HG02885 (cell line): ENCODE data around the gene FXYD1.
"Not testable (repeated sequence)": the region's sequence is repeated elsewhere in the genome, so short reads cannot be mapped to it uniquely, and the experiment has no call there.

Source experiments
- ATAC-seq: cut with Tn5 transposase; IDR thresholded peaks from one replicate; pipeline ENCODE4 v1.9.1; 2021; ENCODE audit warnings: mild to moderate bottlenecking; ENCODE audit not compliant: unreplicated experiment, poor library complexity

Gene FXYD1

DNA sequence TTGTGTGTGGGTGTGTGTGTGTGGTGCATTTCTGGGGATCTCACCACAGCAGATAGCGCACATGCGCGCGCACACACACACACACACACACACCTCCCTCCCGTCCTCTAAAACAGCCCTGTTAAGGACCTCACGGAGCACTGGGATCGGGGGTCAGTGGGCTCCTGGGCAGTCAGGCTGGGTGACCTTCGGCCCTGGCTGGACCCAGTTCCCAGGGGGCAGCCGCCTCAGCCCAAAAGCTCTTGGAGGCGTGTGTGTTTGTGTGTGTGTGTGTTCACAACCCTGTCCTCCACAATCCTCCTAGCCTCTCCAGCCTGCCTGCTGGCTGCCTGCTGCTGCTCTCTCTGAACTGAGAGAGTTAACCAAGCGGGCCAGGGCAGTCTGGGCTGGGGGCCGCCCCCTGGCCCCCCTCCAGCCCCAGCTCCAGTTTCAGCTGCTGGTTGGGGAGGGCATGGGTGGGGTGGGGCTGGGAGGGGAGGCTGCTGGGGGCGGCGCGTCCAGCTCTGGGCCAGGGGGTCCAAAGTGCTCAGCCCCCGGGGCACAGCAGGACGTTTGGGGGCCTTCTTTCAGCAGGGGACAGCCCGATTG, at the start of gene FXYD1:
Gene FXYD1, plus strand, starts transcription at position 520 of the 588 bp plus-strand sequence. CDS start 1,256 bp downstream, outside the sequence.
- no peak for ATAC-seq

DNA sequence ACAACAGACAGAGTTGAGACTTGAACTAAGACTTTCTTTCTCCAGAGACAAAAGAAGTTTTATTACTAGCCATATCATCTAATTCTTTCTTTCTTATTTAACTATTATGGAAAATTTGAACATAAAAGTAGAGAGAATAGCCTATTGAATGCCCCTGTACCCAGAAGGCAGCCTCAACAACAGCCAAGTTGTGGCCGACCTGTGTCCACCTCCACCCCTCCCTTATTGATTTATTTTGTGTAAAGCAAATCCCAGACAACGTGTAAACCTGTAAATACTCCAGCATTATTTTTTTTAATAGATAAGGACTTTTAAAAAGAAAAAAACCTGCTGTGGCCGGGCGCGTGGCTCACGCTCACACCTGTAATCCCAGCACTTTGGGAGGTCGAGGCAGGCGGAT, 49.1 kb upstream of the FXYD1 start:
- ATAC-seq, result no peak

DNA sequence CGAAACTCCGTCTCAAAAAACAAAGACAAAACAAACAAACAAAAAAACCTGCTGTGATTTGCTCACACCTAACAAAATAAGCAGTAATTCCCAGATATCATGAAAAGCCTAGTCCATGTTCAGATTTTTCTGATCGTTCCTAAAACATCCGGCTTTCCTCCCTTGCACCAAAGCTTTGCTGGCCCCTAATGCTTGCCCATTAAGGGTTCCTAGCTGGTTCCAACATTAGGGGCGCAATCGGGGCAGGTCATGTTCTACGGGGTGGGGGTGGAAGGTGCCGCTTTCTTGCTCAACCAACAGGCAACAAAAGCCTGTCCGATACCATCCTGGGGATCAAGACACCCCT, 48.5 kb upstream of the FXYD1 start:
- ATAC-seq, result no peak

DNA sequence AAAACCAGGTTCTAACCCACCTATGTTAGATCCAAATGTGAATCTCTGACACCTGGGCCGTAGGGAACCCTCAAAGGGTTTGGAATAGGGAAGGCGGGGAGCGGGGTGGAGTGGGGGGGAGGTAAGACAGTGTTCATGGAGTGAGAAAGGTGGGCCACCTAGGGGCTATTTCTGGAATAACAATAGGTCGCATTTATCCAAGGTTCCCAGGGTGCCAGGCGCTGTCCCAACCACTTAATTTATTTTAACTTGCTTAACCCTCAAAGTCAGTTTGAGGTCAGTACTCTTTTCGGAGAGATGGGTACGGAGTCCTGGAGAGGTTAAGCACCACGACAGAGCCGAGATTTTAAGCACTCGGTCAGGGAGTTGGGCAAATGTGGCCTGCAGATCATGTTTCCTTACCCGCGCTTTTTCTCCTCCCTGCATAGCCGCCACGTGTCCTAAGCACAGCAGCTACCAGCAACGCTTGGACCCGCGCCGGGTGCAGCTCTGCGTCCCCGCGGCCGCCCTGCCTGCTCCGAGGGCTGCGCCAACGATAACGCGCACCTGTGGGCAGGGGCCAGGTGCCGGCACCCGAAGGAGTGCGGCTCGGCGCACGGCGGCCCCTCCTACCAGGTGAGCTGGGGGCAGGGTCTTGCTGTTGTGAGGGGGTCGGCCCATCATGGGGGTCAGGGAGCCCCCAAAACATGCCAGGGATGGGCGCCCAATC, 48.0 kb upstream of the FXYD1 start:
- ATAC-seq, result no peak

DNA sequence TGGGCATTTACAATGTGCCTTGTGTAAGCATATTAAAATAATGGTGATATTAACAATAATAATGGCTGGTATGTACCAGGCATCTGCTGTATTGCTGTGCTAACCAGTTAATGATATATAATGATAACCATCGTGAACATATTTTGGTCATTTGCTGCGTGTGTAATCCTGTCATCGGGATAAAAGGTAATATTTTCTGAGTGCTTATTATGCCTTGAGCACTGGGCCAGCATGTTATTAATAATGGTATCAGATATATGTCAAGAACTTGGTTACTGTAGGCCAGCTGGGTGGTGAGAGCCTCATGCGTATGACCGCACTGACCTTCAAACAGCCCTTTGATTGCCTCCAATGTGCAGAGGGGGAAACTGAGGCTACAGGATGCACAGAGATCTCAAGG, 45.2 kb upstream of the FXYD1 start:
- ATAC-seq, result no peak

DNA sequence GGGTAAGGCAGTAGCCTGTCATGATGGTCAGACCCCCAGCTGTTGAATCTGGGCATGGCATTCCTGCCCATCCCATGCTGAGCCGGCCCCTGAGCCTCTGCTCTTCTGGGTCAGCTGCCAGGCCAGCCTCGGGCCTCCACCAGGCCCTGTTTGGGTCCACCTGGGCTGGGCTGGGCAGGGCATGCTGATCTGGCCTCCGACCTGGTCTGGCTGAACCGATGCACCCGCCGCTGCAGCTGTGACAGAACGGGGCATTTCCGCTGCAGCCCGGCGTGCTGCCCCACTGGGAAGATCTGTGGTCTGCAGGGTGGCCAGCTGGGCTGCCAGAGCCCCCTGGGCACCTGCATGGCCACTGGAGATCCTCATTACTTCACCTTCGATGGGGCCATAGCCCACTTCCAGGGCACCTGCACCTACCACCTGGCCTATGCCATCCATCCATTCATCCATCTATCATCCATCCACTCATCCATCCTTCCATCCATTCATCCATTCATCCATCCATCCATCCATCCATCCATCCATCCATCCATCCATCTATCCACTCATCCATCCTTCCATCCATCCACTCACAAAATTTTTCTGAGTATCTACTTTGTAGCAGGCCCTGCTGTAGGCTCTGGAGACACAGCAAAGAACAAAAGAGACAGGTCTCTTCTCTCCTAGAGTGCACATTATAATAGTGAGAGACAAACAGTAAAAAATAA, 44.5 kb upstream of the FXYD1 start:
- ATAC-seq, result no peak

DNA sequence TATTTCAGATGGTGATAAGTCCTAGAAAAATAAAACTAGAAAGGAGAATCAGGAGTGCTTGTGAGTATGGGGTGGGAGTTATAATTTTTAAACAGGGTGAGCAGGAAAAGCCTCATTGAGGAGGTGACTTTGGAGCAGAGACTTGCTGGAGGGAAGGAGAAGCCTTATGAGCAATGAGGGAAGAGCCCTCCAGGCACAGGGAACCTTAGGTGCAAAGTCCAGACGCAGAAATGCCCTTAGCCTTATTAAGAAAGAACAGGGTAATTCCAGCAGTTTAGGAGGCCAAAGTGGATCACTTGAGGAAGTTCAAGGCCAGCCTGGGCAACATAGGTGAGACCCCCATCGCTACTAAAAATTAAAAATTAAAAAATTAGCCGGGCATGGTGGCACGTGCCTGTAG, 44.0 kb upstream of the FXYD1 start:
- no peak for ATAC-seq

DNA sequence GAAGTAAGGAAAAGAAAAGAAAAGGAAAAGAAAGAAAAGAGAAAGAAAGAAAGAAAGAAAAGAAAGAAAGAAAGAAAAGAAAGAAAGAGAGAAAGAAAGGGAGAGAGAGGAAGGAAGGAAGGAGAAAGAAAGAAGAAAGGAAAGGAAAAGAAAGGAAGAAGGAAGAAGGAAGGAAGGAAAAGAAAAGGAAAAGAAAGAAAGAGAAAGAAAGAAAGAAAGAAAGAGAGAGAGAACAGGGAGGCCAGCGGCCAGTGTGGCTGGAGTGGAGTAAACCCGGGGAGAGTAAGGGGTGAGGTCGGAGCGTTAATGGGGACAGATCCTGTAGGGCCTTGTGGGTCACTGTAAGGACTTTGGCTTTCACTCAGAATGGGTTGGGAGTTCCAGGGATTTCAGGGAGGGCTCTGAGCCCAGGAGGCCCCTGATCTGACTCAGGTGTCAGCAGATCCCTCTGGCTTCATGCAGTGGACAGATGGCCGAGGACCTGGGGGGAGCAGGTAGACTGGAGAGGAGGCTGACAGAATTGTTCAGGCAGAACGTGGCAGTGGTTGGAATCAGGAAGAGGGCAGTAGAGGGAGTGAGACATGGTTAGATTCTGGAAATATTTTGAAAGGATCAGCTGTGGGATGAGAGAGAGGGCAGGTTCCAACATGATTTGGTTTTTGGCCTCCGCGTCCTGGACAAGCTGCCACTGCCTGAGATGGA, 42.8 kb upstream of the FXYD1 start:
- no peak for ATAC-seq

DNA sequence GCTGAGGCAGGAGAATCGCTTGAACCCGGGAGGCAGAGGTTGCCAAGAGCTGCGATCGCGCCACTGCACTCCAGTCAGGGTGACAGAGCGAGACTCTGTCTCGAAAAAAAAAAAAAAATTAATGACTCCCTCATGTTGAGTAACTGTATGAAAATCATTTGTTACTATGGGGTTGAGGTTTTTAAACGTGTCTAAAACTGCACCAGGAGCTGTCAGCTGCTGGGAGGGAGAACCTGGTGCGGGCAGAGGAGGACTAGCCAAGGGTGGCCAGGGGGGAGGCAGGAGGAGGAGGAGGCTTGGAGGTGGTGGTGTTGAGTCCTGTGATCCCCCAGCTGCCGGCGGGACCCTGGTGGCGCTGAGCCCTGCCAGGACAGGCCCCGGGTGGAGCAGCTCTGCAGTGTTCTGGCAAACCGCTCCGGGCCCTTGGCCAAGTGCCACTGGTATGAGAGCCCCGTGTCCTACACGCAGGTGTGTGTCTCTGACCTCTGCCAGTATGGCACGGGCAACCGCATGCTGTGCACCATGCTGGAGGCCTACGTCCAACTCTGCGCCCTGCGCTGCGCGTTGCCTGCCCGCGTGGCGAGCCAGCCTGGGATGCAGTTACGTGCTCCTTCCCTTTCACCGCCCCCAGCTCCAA, 40.1 kb upstream of the FXYD1 start:
- ATAC-seq, result no peak

DNA sequence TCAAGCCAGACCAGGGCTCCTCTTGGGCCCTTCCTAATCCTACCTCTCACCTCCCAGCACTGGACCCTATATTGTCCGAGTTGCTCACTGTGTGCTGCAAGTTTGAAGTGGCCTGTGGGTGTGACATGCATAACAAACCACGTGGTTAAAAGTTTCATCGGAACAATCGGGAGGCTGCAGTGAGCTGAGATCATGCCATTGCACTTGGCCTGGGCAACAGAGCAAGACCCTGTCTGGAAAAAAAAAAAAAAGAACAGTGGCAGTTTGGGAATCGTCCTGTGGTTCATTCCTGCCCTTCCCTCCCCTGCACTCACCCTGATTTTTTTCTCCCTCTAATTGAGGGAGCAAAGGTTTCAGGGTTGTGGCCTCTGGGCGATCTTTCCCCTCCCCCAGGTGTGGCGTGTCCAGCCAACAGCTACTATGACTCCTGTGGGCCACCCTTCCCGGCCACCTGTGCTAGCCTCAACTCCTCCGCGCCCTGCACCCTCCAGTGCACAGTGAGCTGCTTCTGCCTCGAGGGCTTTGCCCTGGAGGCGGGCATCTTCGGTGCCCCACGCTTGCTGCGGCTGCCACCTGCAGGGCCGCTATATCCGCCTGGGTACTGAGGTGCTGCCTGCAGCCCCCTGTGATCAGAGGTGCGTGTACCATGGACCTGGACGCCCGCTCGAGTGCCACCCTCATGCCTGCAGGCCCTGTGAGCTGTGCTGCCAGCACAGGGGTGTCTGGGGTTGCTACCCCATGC, 39.3 kb upstream of the FXYD1 start:
- ATAC-seq, result no peak

DNA sequence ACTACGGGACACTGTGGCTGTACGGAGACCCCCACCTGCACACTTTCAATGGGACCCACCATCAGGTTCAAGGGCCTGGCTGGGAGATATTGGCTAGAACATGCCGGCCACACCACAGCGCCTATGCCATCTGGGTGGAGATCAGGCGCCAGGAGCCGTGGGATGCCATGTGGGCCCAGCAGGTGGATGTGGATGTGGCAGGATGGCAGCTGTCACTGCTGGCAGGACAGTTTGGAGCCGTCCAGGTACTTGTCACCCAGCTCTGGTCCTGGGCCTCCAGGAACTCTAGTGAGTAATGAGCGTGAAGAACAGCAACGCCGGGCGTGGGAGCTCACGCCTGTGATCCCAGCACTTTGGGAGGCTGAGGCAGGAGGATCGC, 38.7 kb upstream of the FXYD1 start:
- ATAC-seq, result no peak

DNA sequence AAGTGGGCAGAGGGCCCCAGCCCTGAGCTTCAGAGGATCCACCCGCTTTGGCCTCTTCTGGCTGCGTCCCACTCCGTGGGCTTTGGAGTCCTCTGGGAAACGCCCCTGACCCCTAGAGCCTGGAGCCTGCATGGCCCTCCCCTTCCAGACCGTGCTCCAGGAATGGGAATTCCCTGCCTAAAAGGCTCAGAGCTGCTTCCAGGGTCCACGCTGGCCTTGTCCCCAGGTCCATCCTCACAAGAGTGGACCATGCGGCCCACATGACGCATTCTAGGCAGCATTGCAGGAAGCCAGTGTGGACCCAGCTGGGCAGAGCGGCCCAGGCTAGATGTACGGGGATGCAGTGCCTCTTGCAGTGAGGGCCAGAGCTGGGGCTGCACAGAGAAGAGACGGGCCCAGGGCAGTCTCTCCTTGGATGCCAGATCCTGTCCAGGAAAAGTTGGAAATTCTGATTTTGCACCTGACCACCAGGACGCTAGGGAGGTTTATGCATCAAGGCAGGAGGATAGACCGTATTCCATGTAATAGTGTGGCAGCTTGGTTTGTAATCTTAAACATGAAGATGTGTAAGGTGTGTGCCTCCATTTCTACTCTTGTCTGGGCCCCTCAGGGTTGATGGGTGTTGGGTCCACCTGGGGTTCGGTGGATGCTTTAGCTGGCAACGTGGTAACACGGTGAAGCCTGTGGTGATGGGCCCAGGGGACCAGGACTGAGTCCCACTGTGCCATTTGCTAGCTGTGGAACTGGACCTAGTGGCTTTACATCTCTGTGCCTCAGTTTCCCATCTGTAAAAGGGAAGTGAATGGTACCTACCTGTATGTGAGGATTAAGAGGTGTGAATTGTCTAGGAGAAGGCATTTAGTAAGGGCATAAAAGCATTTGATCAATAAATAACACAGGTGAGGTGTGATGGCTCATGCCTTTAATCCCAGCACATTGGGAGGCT, 37.8 kb upstream of the FXYD1 start:
- ATAC-seq, result no peak

DNA sequence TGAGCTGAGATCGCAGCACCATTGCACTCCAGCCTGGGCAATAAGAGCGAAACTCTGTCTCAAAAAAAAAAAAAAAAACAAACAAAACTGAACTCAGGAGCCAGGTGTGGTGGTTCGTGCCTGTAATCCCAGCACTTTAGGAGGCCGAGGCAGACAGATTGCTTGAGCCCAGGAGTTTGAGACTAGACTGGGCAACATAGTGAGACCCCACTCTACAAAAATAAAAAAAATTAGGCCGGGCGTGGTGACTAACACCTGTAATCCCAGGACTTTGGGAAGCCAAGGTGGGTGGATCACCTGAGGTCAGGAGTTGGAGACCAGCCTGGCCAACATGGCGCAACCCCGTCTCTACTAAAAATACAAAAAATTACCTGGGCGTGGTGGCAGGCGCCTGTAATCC, 36.7 kb upstream of the FXYD1 start:
- not testable (repeated sequence) for ATAC-seq

DNA sequence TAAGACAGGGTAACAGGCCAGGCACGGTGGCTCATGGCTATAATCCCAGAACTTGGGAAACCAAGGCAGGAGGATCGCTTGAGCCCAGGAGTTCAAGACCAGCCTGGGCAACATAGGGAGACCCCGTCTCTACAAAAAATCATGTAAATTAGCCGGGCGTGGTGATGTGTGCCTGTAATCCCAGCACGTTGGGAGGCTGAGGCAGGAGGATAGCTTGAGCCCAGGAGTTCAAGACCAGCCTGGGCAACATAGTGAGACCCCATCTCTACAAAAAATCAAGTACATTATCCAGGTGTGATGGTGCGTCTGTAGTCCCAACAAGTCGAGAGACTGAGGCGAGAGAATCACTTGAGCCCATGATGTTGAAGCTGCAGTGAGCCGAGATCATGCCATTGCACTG, 35.0 kb upstream of the FXYD1 start:
- ATAC-seq, result not testable (repeated sequence)

DNA sequence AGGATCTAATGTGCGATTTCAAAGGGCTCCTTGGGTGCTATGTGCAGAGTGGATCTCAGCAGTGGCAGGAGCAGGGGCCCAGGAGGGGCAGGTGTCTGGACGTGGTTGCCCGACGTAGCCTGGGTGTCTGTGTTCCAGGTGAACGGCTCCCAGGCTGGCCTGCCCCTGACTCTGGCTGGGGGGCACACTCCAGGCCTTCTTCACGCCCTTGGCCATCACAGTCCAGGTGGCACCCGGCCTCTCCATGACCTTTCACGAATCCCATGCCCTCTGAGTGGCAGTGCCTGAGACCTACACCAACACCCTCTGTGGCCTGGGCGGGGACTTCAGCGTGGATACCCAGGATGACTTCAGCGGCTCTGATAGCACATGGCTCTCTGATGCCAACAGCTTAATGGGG, 34.3 kb upstream of the FXYD1 start:
- ATAC-seq, result no peak

DNA sequence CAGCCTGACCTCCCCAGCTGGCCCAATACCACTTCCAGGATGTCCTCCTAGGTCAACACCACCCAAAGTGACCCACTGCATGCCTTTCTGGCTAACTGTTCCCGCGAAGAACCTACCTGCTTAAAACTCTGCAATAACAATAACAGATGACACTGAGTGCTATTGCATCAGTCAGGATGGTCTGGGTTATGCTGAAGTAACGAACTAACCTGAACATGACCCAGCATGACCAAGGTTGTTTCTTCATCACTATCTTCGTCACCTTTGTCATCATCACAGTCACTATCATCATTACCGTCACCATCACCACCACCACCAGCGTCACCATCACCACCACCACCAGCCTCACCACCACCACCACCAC, 33.6 kb upstream of the FXYD1 start:
- ATAC-seq, result no peak

DNA sequence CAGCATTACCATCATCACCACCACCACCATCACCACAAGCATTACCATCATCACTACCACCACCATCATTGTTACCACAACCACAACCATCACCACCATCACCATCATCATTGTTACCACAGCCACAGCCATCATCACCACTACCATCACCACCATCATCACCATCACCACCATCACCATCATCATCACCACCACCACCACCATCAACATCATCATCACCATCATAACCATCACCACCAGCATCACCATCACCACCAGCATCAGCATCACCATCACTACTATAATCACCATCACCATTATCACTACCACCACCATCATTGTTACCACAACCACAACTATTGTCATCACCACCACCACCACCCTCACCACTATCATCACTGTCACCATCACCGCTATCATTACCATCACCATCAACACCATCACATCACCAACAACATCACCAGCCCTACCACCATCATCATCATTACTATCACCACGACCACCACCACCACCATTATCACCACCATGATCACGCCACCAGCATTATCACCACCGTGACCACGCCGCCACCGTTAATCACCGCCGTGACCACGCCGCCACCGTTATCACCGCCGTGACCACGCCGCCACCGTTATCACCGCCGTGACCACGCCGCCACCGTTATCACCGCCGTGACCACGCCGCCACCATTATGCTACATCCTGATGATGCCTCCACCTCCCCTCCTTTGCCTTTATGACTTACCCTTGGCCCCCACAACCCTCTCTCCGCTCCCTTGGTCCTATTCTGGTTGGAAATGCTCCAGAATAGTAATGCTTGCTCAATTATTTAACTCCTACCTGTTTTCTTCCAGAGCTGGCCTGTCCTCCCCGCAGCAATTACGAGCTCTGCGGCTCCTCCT, 33.0 kb upstream of the FXYD1 start:
- ATAC-seq, result no peak

DNA sequence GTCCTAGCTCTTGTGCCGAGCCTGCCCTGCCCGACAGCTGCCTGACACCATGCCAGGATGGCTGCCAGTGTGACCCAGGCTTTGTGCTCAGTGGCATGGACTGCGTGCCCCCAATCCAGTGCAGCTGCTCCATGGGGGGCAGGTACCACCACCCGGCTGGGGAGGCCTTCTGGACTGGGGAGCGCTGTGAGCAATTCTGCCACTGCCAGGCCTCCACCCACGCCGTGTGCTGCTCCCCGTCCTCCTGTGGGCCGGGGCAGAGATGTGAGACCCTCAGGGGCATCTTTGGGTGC, 32.4 kb upstream of the FXYD1 start:
- ATAC-seq, result no peak
